Fibroblast of lung (primary cell): ENCODE data around the gene TBATA.

Experiments
- EZH2 ChIP-seq: IDR thresholded peaks from 2 replicates; pipeline ENCODE4 v1.5.1; 2012; ENCODE audit warnings: low read length, control low read depth, mild to moderate bottlenecking; ENCODE audit errors: missing control alignments
- TF ChIP-seq, protein P1 (sequence below), 2 donors: IDR thresholded peaks in 1 of 2; conservative IDR thresholded peaks in 1 of 2; 1 replicate in 1 of 2; 2 replicates in 1 of 2; pipeline ENCODE4 v1.5.1; 2011 to 2012; ENCODE audit warnings: low read length in 2 of 2, control low read depth in 1 of 2, inconsistent platforms in 1 of 2, low read depth in 1 of 2, mild to moderate bottlenecking in 1 of 2

DNA sequence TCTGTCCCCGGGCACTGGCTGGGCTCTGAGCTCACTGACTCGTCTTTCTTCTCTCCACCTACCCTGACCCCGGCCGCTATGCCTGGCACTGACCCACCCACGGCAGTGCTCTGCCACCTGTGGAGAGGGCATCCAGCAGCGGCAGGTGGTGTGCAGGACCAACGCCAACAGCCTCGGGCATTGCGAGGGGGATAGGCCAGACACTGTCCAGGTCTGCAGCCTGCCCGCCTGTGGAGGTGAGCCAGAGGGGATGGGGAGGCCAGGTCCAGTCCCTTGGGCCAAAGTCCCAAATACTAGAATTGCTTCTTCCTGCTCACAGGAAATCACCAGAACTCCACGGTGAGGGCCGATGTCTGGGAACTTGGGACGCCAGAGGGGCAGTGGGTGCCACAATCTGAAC lies 27.3 kb downstream of the TBATA start:
- TF ChIP-seq, protein P1, sequence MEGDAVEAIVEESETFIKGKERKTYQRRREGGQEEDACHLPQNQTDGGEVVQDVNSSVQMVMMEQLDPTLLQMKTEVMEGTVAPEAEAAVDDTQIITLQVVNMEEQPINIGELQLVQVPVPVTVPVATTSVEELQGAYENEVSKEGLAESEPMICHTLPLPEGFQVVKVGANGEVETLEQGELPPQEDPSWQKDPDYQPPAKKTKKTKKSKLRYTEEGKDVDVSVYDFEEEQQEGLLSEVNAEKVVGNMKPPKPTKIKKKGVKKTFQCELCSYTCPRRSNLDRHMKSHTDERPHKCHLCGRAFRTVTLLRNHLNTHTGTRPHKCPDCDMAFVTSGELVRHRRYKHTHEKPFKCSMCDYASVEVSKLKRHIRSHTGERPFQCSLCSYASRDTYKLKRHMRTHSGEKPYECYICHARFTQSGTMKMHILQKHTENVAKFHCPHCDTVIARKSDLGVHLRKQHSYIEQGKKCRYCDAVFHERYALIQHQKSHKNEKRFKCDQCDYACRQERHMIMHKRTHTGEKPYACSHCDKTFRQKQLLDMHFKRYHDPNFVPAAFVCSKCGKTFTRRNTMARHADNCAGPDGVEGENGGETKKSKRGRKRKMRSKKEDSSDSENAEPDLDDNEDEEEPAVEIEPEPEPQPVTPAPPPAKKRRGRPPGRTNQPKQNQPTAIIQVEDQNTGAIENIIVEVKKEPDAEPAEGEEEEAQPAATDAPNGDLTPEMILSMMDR (conservative IDR thresholded peaks at IDR 0.05 in 1 of 2, IDR thresholded peaks at IDR 0.05 in 1 of 2; ENCODE audit: low read depth in 1 of 2, low read length in 2 of 2): no peak
- TF ChIP-seq EZH2: no peak
